Bronchial epithelial cell (primary cell): Measurements from ENCODE around the gene METAP1D. TPM values are rescaled to one million over a fixed set of nuclear protein-coding genes. Genes with fewer than 3 reads are reported as not detected.

Source experiments
- DNase-seq: peaks from one replicate; pipeline ENCODE4 v3.0.0-alpha.2; 2010; ENCODE audit warnings: low read depth
- FAIRE-seq: peaks from 2 replicates; lab custom pipeline; 2011; peaks lifted over from hg19 to GRCh38; lab: Jason Lieb, UNC
- H3K27me3 ChIP-seq: 2 replicates; pipeline ENCODE4 v1.5.1; 2011; ENCODE audit warnings: low read length; ENCODE audit not compliant: control insufficient read depth, insufficient read depth
- H3K36me3 ChIP-seq: 2 replicates; pipeline ENCODE4 v1.5.1; 2011; ENCODE audit warnings: low read length; ENCODE audit not compliant: control insufficient read depth, insufficient read depth
- H3K4me3 ChIP-seq: 2 replicates; pipeline ENCODE4 v1.5.1; 2011; ENCODE audit warnings: mild to moderate bottlenecking, low read depth, low read length, control low read depth
- CTCF ChIP-seq: IDR thresholded peaks from 2 replicates; pipeline ENCODE4 v1.5.1; 2011; ENCODE audit warnings: mild to moderate bottlenecking, moderate library complexity, low read length, control low read depth, inconsistent platforms; ENCODE audit not compliant: insufficient read depth, severe bottlenecking
- total RNA-seq: library from RNA; depleted of rRNA; stranded (reverse); fragments of >200 nt; gene quantifications from 2 replicates; pipeline ENCODE4 v1.2.1, GENCODE V29; 2014

METAP1D gene
- total RNA-seq, 1 donor from 2014 or later: 2.6 TPM

- peak within 1 kb of the TSS; percentile 55 for H3K4me3 ChIP-seq
- no peaks in the 10 kb centered on the region for H3K36me3 ChIP-seq
- DNase-seq (peak; percentile 70), FAIRE-seq (no peak)
- peaks cover 36% of the 10 kb centered on the region for H3K27me3 ChIP-seq
- no peak for TF ChIP-seq CTCF
Measured at GRCh38 chr2:172102391-172103359, 102.9 kb downstream of the METAP1D start, which contains the start of gene DLX2. TSS of gene DLX2 (minus strand) at chr2:172102900. CDS start at chr2:172102538, 362 bp downstream.

- peak; percentile 68 for DNase-seq
- no peak overlapping the region for H3K4me3 ChIP-seq
- no peak for FAIRE-seq
- TF ChIP-seq CTCF: peak; percentile 87
- H3K27me3 ChIP-seq: peaks cover 36% of the 10 kb centered on the region
- H3K36me3 ChIP-seq: no peaks in the 10 kb centered on the region
Measured at GRCh38 chr2:172103471-172104272, 103.9 kb downstream of the METAP1D start.

- H3K27me3 ChIP-seq: peaks cover 31% of the 10 kb centered on the region
Measured at GRCh38 chr2:172105471-172106107, 105.8 kb downstream of the METAP1D start.

GRCh38 chr2:172106108-172106961 lies 106.6 kb downstream of the METAP1D start:
- Histone ChIP-seq H3K4me3 (peak overlapping the region; percentile 29), H3K36me3 (no peaks in the 10 kb centered on the region), H3K27me3 (peaks cover 23% of the 10 kb centered on the region)
- TF ChIP-seq CTCF: peak; percentile 59
- no peak for FAIRE-seq
- no peak for DNase-seq

More at GRCh38 chr2:172105471-172106107, 105.8 kb downstream of the METAP1D start:
- H3K4me3 ChIP-seq: peak overlapping the region; percentile 29
- H3K36me3 ChIP-seq: no peaks in the 10 kb centered on the region
- no peak for TF ChIP-seq CTCF
- DNase-seq: no peak
- FAIRE-seq: no peak
